Measurements from ENCODE around the gene ZNF45. TPM values are rescaled to one million over a fixed set of nuclear protein-coding genes. Genes with fewer than 3 reads are reported as not detected.
A peak's percentile ranks its signal among the peaks of the same experiment; 100 is the strongest.

ZNF45 gene
- total and polyA plus RNA-seq, 2 donors (not counting 1 experiment from before 2014, with no cell fraction given), result 13.2 to 22.1 TPM

GRCh38 chr19:43934055-43934984 lies 762 bp downstream of the ZNF45 start:
- peaks cover 6% of the 10 kb centered on the region for H3K36me3 ChIP-seq (ENCODE audit: control insufficient read depth, insufficient read depth, low read length)
- H3K9ac ChIP-seq (ENCODE audit: insufficient read depth, low read length), result peak overlapping the region; percentile 60
- H2AFZ ChIP-seq (ENCODE audit: low read length), result peak overlapping the region; percentile 95
- H3K27me3 ChIP-seq (ENCODE audit: control insufficient read depth, insufficient read depth, low read length), result no peaks in the 10 kb centered on the region
- peak overlapping the region; percentile 82 for H3K27ac ChIP-seq (ENCODE audit: insufficient read depth, low read length)
- H3K4me2 ChIP-seq (ENCODE audit: extremely low read depth, insufficient read depth, low read length), result peak overlapping the region; percentile 97
- peak in 1 of 2 donors; percentile 8 for DNase-seq (ENCODE audit: low read depth in 2 of 2)
- peaks cover 2% of the 10 kb centered on the region for H3K79me2 ChIP-seq (ENCODE audit: control insufficient read depth, insufficient read depth, low read length)
- H3K4me1 ChIP-seq (ENCODE audit: control insufficient read depth, extremely low read depth, insufficient read depth, low read length), result no peaks in the 10 kb centered on the region
- H3K9me3 ChIP-seq (ENCODE audit: control insufficient read depth, insufficient read depth, low read depth, low read length), result no peaks in the 10 kb centered on the region
- peak overlapping the region; percentile 61 to 85 (median 81) for H3K4me3 ChIP-seq (replicated peaks in 1 of 4; ENCODE audit: control extremely low read depth in 1 of 4, insufficient read depth in 1 of 4, low read depth in 3 of 4, low read length in 4 of 4)
- TF ChIP-seq CTCF (conservative IDR thresholded peaks at IDR 0.05 in 1 of 2, IDR thresholded peaks at IDR 0.05 in 1 of 2; ENCODE audit: low read depth in 1 of 2, low read length in 2 of 2), result no peak
- TF ChIP-seq EZH2 (IDR thresholded peaks at IDR 0.05; ENCODE audit: low read length, missing control alignments), result no peak
- H4K20me1 ChIP-seq (ENCODE audit: control insufficient read depth, extremely low read depth, insufficient read depth, low read length), result no peaks in the 10 kb centered on the region

- Histone ChIP-seq H3K27me3 (ENCODE audit: control insufficient read depth, insufficient read depth, low read length) (no peaks in the 10 kb centered on the region), H3K4me2 (ENCODE audit: extremely low read depth, insufficient read depth, low read length) (no peak overlapping the region), H3K4me3 (replicated peaks in 1 of 4; ENCODE audit: control extremely low read depth in 1 of 4, insufficient read depth in 1 of 4, low read depth in 3 of 4, low read length in 4 of 4) (no peak overlapping the region), H3K9me3 (ENCODE audit: control insufficient read depth, insufficient read depth, low read depth, low read length) (no peaks in the 10 kb centered on the region), H3K79me2 (ENCODE audit: control insufficient read depth, insufficient read depth, low read length) (no peaks in the 10 kb centered on the region), H3K9ac (ENCODE audit: insufficient read depth, low read length) (no peak overlapping the region), H4K20me1 (ENCODE audit: control insufficient read depth, extremely low read depth, insufficient read depth, low read length) (no peaks in the 10 kb centered on the region), H3K4me1 (ENCODE audit: control insufficient read depth, extremely low read depth, insufficient read depth, low read length) (no peaks in the 10 kb centered on the region), H2AFZ (ENCODE audit: low read length) (no peak overlapping the region), H3K27ac (ENCODE audit: insufficient read depth, low read length) (no peak overlapping the region), H3K36me3 (ENCODE audit: control insufficient read depth, insufficient read depth, low read length) (peaks cover 14% of the 10 kb centered on the region)
- TF ChIP-seq CTCF (conservative IDR thresholded peaks at IDR 0.05 in 1 of 2, IDR thresholded peaks at IDR 0.05 in 1 of 2; ENCODE audit: low read depth in 1 of 2, low read length in 2 of 2) (no peak), EZH2 (IDR thresholded peaks at IDR 0.05; ENCODE audit: low read length, missing control alignments) (no peak)
- no peak for DNase-seq (ENCODE audit: low read depth in 2 of 2)
Measured at GRCh38 chr19:43928820-43929219, 6.3 kb downstream of the ZNF45 start.

GRCh38 chr19:43923875-43924274 lies 11.2 kb downstream of the ZNF45 start:
- Histone ChIP-seq H3K9ac (ENCODE audit: insufficient read depth, low read length) (no peak overlapping the region), H3K4me2 (ENCODE audit: extremely low read depth, insufficient read depth, low read length) (no peak overlapping the region), H3K9me3 (ENCODE audit: control insufficient read depth, insufficient read depth, low read depth, low read length) (no peaks in the 10 kb centered on the region), H3K36me3 (ENCODE audit: control insufficient read depth, insufficient read depth, low read length) (peaks cover 11% of the 10 kb centered on the region), H3K27ac (ENCODE audit: insufficient read depth, low read length) (no peak overlapping the region), H2AFZ (ENCODE audit: low read length) (no peak overlapping the region), H3K79me2 (ENCODE audit: control insufficient read depth, insufficient read depth, low read length) (no peaks in the 10 kb centered on the region), H3K4me3 (replicated peaks in 1 of 4; ENCODE audit: control extremely low read depth in 1 of 4, insufficient read depth in 1 of 4, low read depth in 3 of 4, low read length in 4 of 4) (no peak overlapping the region), H4K20me1 (ENCODE audit: control insufficient read depth, extremely low read depth, insufficient read depth, low read length) (no peaks in the 10 kb centered on the region), H3K4me1 (ENCODE audit: control insufficient read depth, extremely low read depth, insufficient read depth, low read length) (no peaks in the 10 kb centered on the region), H3K27me3 (ENCODE audit: control insufficient read depth, insufficient read depth, low read length) (no peaks in the 10 kb centered on the region)
- TF ChIP-seq EZH2 (IDR thresholded peaks at IDR 0.05; ENCODE audit: low read length, missing control alignments) (no peak), CTCF (conservative IDR thresholded peaks at IDR 0.05 in 1 of 2, IDR thresholded peaks at IDR 0.05 in 1 of 2; ENCODE audit: low read depth in 1 of 2, low read length in 2 of 2) (no peak)
- no peak for DNase-seq (ENCODE audit: low read depth in 2 of 2)

All from fibroblast of lung (primary cell).